K562 (cell line): ENCODE results near the gene ULBP1. TPM values are rescaled to one million over a fixed set of nuclear protein-coding genes. Genes with fewer than 3 reads are reported as not detected.

Experiments
- BHLHE40 ChIP-seq: IDR thresholded peaks from 2 replicates; pipeline ENCODE4 v1.6.1; 2011; ENCODE audit warnings: low read length, improper control_type of control experiment
- CCNT2 ChIP-seq: IDR thresholded peaks from 2 replicates; pipeline ENCODE4 v1.6.1; 2011; ENCODE audit warnings: borderline replicate concordance, low read depth, mild to moderate bottlenecking, moderate library complexity, mixed read lengths, low read length; ENCODE audit not compliant: insufficient read length; ENCODE audit errors: extremely low read depth
- CHD4 ChIP-seq: fragments of 200-600 bp; sonication (generic); IDR thresholded peaks from 3 replicates; pipeline ENCODE4 v1.6.1; 2012; ENCODE audit warnings: low read depth, mild to moderate bottlenecking, mixed read lengths, low read length, inconsistent platforms; ENCODE audit not compliant: insufficient read depth, insufficient replicate concordance, poor library complexity, severe bottlenecking
- CREM ChIP-seq: IDR thresholded peaks from 2 replicates; pipeline ENCODE4 v1.6.1; 2014; ENCODE audit warnings: antibody characterized with exemption, low read depth
- DPF2 ChIP-seq: fragments of 450-650 bp; IDR thresholded peaks from 2 replicates; pipeline ENCODE4 v1.6.1; 2016
- GABPA ChIP-seq: fragments of 200-800 bp; sonication (Bioruptor generic); conservative IDR thresholded peaks from 2 replicates; pipeline ENCODE4 v1.6.1; 2016; ENCODE audit warnings: low read depth, missing genetic modification characterization, missing compliant biosample characterization
- GTF2F1 ChIP-seq: IDR thresholded peaks from 2 replicates; pipeline ENCODE4 v1.6.1; 2011; ENCODE audit warnings: low read depth, low read length, improper control_type of control experiment
- HMG20A ChIP-seq: fragments of 450-650 bp; formaldehyde crosslinking; conservative IDR thresholded peaks from 2 replicates; pipeline ENCODE4 v1.4.0; 2020; ENCODE audit warnings: mild to moderate bottlenecking, mixed read lengths
- MCM2 ChIP-seq: fragments of 450-650 bp; IDR thresholded peaks from 2 replicates; pipeline ENCODE4 v1.6.1; 2017; ENCODE audit warnings: low read depth, mild to moderate bottlenecking
- MTA3 ChIP-seq: fragments of 450-650 bp; formaldehyde crosslinking; IDR thresholded peaks from 2 replicates; pipeline ENCODE4 v1.6.1; 2017; ENCODE audit warnings: mild to moderate bottlenecking, borderline replicate concordance
- PRMT5 ChIP-seq: sonication (generic); formaldehyde crosslinking; IDR thresholded peaks from 2 replicates; pipeline ENCODE4 v1.5.0; 2020; ENCODE audit warnings: missing genetic modification reagents
- RFX7 ChIP-seq: fragments of 250-450 bp; sonication (Bioruptor Pico); IDR thresholded peaks from 2 replicates; pipeline ENCODE4 v1.5.1; 2021; ENCODE audit warnings: mild to moderate bottlenecking
- SMAD4 ChIP-seq: fragments of 250-450 bp; sonication (Bioruptor Pico); conservative IDR thresholded peaks from 2 replicates; pipeline ENCODE4 v1.8.0; 2021; ENCODE audit warnings: inconsistent platforms, mild to moderate bottlenecking, moderate library complexity
- TCF7 ChIP-seq: sonication (generic); IDR thresholded peaks from 2 replicates; pipeline ENCODE4 v1.6.1; 2016; ENCODE audit warnings: antibody characterized with exemption, borderline replicate concordance
- THRAP3 ChIP-seq: fragments of 450-650 bp; IDR thresholded peaks from 2 replicates; pipeline ENCODE4 v1.6.1; 2016; ENCODE audit warnings: mild to moderate bottlenecking, inconsistent platforms, borderline replicate concordance
- XRCC5 ChIP-seq: fragments of 200-400 bp; formaldehyde crosslinking; IDR thresholded peaks from 2 replicates; pipeline ENCODE4 v1.6.1; 2017; ENCODE audit warnings: low read depth, mild to moderate bottlenecking, low read length
- ZNF232 ChIP-seq: sonication (generic); formaldehyde crosslinking; IDR thresholded peaks from 2 replicates; pipeline ENCODE4 v1.8.0; 2022; ENCODE audit warnings: mild to moderate bottlenecking, missing genetic modification reagents
- ZNF668 ChIP-seq: fragments of 250-450 bp; sonication (Bioruptor Pico); IDR thresholded peaks from 2 replicates; pipeline ENCODE4 v1.8.0; 2022; ENCODE audit warnings: mild to moderate bottlenecking, inconsistent platforms
- ZNF695 ChIP-seq: fragments of 450-650 bp; formaldehyde crosslinking; IDR thresholded peaks from 2 replicates; pipeline ENCODE4 v1.4.0; 2020; ENCODE audit warnings: mild to moderate bottlenecking, moderate library complexity
- ZNF830 ChIP-seq: fragments of 250-450 bp; sonication (Bioruptor Pico); IDR thresholded peaks from 2 replicates; pipeline ENCODE4 v1.5.0; 2021; ENCODE audit warnings: mild to moderate bottlenecking
- ZZZ3 ChIP-seq: fragments of 450-650 bp; IDR thresholded peaks from 2 replicates; pipeline ENCODE4 v1.6.1; 2016; ENCODE audit warnings: antibody characterized with exemption, mild to moderate bottlenecking, moderate library complexity
- polyA plus RNA-seq, 8 experiments: library from polyadenylated mRNA; depleted of rRNA in 4 of 8; stranded (reverse) in 5 of 8; unstranded in 3 of 8; fragments of >200 nt; fragmentation: Nextera tagmentation in 2 of 8; fragmentation: Illumina TruSeq in 1 of 8; extraction: Ambion mirVana in 2 of 8; extraction: Trizol in 1 of 8; gene quantifications; 2 replicates each; pipeline versions ENCODE4 v1.2.1 to v1.2.3, GENCODE V29; 2011 to 2014; ENCODE audit warnings: inconsistent platforms in 1 of 8, missing spikeins in 1 of 8
- total RNA-seq, 7 experiments: library from RNA; depleted of rRNA in 6 of 7; stranded (reverse); fragments of >200 nt in 6 of 7; fragmentation: Illumina TruSeq in 2 of 7; extraction: Trizol in 2 of 7; gene quantifications; 2 replicates each; pipeline versions ENCODE4 v1.2.1 to v1.2.3, GENCODE V29; 2011 to 2021; ENCODE audit warnings: low replicate concordance in 1 of 7
- TF ChIP-seq, protein P1 (sequence below): fragments of 250-450 bp; sonication (Bioruptor Pico); IDR thresholded peaks from 2 replicates; pipeline ENCODE4 v1.8.0; 2022; ENCODE audit warnings: inconsistent platforms
- TF ChIP-seq, protein P2 (sequence below), 2 experiments: fragments of 150-350 bp in 1 of 2; IDR thresholded peaks; 2 replicates each; pipeline ENCODE4 v1.6.1; 2012 to 2016; ENCODE audit warnings: low read depth in 2 of 2, low read length in 2 of 2, mild to moderate bottlenecking in 1 of 2, moderate library complexity in 1 of 2

The ULBP1 gene
- total and polyA plus RNA-seq, 9 of the 15 experiments (the other 6 are each of a cell fraction or from before 2014, with no cell fraction given), result 0.33 to 6.0 (median 2.5) TPM

DNA sequence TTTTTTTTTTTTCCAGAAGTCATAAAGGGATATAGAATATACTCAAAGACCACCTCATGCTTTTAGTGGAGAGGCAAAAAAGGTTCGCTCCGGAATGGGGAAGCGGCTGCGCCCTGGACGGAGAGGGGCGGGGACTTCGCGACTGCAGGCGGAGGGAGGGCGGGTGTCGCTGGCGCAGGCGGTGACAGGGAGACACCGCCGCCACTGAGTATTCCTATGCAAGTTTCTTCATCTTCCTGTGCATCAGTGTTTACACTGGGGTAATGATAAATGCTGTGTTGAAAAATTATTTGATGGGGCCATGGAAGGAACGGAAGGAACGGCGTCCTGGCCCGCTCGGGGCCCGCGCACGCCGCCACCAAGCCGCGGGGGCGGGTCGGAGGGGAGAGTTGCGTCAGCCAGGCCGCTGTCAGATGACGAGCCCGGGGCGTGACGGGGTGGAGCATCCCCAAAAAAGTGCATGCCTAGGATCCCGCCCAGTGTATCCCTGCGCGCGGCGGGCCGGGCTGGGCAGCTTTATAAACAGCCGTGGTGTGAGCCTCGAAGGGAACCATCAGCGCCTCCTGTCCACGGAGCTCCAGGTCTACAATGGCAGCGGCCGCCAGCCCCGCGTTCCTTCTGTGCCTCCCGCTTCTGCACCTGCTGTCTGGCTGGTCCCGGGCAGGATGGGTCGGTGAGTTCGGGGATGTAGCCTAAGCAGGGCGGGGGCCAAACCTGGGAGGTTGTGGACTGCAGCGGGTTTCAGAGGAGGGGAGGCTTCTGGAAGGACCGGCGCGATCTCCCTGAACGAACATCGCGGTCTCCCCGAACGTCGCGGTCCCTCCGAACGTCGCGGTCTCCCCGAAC, at the start of gene ULBP1 (continued):
- TF ChIP-seq, protein P1, sequence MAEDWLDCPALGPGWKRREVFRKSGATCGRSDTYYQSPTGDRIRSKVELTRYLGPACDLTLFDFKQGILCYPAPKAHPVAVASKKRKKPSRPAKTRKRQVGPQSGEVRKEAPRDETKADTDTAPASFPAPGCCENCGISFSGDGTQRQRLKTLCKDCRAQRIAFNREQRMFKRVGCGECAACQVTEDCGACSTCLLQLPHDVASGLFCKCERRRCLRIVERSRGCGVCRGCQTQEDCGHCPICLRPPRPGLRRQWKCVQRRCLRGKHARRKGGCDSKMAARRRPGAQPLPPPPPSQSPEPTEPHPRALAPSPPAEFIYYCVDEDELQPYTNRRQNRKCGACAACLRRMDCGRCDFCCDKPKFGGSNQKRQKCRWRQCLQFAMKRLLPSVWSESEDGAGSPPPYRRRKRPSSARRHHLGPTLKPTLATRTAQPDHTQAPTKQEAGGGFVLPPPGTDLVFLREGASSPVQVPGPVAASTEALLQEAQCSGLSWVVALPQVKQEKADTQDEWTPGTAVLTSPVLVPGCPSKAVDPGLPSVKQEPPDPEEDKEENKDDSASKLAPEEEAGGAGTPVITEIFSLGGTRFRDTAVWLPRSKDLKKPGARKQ (CRISPR knock-in tag), result peak; percentile 98; the same call in 1 of the 2 replicates
- TF ChIP-seq CREM (peak; percentile 94), ZZZ3 (no peak; the same call in 1 of the 2 replicates), MCM2 (no peak), XRCC5 (no peak), ZNF695 (CRISPR knock-in tag) (no peak), ZNF830 (no peak), ZNF232 (CRISPR knock-in tag) (no peak), TCF7 (no peak; the same call in 1 of the 2 replicates), DPF2 (no peak), SMAD4 (CRISPR knock-in tag) (peak; percentile 62; the same call in 1 of the 2 replicates), HMG20A (CRISPR knock-in tag) (no peak), MTA3 (peak; percentile 92; the same call in 1 of the 2 replicates), BHLHE40 (peak; percentile 85), CCNT2 (peak; percentile 89), GABPA (peak; percentile 38; the same call in 1 of the 2 replicates), RFX7 (CRISPR knock-in tag) (no peak), ZNF668 (CRISPR knock-in tag) (no peak), CHD4 (no peak), THRAP3 (no peak), GTF2F1 (0 out of 2 replicates have a peak, but pooled peaks have one; percentile 6), PRMT5 (CRISPR knock-in tag) (no peak)
- TF ChIP-seq, protein P2, sequence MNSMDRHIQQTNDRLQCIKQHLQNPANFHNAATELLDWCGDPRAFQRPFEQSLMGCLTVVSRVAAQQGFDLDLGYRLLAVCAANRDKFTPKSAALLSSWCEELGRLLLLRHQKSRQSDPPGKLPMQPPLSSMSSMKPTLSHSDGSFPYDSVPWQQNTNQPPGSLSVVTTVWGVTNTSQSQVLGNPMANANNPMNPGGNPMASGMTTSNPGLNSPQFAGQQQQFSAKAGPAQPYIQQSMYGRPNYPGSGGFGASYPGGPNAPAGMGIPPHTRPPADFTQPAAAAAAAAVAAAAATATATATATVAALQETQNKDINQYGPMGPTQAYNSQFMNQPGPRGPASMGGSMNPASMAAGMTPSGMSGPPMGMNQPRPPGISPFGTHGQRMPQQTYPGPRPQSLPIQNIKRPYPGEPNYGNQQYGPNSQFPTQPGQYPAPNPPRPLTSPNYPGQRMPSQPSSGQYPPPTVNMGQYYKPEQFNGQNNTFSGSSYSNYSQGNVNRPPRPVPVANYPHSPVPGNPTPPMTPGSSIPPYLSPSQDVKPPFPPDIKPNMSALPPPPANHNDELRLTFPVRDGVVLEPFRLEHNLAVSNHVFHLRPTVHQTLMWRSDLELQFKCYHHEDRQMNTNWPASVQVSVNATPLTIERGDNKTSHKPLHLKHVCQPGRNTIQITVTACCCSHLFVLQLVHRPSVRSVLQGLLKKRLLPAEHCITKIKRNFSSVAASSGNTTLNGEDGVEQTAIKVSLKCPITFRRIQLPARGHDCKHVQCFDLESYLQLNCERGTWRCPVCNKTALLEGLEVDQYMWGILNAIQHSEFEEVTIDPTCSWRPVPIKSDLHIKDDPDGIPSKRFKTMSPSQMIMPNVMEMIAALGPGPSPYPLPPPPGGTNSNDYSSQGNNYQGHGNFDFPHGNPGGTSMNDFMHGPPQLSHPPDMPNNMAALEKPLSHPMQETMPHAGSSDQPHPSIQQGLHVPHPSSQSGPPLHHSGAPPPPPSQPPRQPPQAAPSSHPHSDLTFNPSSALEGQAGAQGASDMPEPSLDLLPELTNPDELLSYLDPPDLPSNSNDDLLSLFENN (IDR thresholded peaks at IDR 0.05; ENCODE audit: low read depth in 2 of 2, low read length in 2 of 2), result 0 out of 4 replicates have a peak, but pooled peaks of 1 of the 2 experiments have one; percentile 18
